Neural cell (in vitro differentiated cells): ENCODE measurements around the gene CPVL.

Source experiments
- EZH2 ChIP-seq: fragments of 200-600, 300-800 bp; shearing (Covaris generic), sonication (generic); IDR thresholded peaks from 2 replicates; pipeline ENCODE4 v1.6.1; 2014; ENCODE audit warnings: antibody characterized with exemption, low read length, borderline replicate concordance, mild to moderate bottlenecking; ENCODE audit not compliant: insufficient read depth, poor library complexity, severe bottlenecking
- POLR2AphosphoS5 ChIP-seq: IDR thresholded peaks from 2 replicates; pipeline ENCODE4 v1.6.1; 2012
- TAF1 ChIP-seq: IDR thresholded peaks from 2 replicates; pipeline ENCODE4 v1.6.1; 2012; ENCODE audit warnings: low read depth

- TF ChIP-seq EZH2 (no peak), TAF1 (no peak), POLR2AphosphoS5 (no peak)
Observed at GRCh38 chr7:29162577-29162976, 16.2 kb upstream of the CPVL start.
